ENCODE results near the gene MLH1. TPM values are rescaled to one million over a fixed set of nuclear protein-coding genes. Genes with fewer than 3 reads are reported as not detected.

MLH1 gene
- total RNA-seq, 4 donors from 2014 or later: 30.7 to 39.1 (median 33.5) TPM

GRCh38 chr3:36964817-36965216 is 28.5 kb upstream of the MLH1 start:
- no peaks in the 10 kb centered on the region for H3K4me1 ChIP-seq
- no peak for ATAC-seq
- H3K27ac ChIP-seq: no peak overlapping the region
- H3K9me3 ChIP-seq: no peaks in the 10 kb centered on the region
- no peaks in the 10 kb centered on the region for H3K36me3 ChIP-seq
- H3K4me3 ChIP-seq: no peak overlapping the region
- no peaks in the 10 kb centered on the region for H3K27me3 ChIP-seq
- TF ChIP-seq POLR2A (IDR thresholded peaks at IDR 0.05) (no peak), EP300 (IDR thresholded peaks at IDR 0.05) (no peak), CTCF (IDR thresholded peaks at IDR 0.05) (no peak), POLR2AphosphoS5 (IDR thresholded peaks at IDR 0.05) (no peak)

GRCh38 chr3:36965440-36965839 is 27.9 kb upstream of the MLH1 start:
- Histone ChIP-seq H3K36me3 (no peaks in the 10 kb centered on the region), H3K4me3 (no peak overlapping the region), H3K27ac (no peak overlapping the region), H3K9me3 (no peaks in the 10 kb centered on the region), H3K4me1 (no peaks in the 10 kb centered on the region), H3K27me3 (no peaks in the 10 kb centered on the region)
- ATAC-seq: no peak
- TF ChIP-seq CTCF (IDR thresholded peaks at IDR 0.05): no peak
- no peak for TF ChIP-seq EP300 (IDR thresholded peaks at IDR 0.05)
- no peak for TF ChIP-seq POLR2A (IDR thresholded peaks at IDR 0.05)
- no peak for TF ChIP-seq POLR2AphosphoS5 (IDR thresholded peaks at IDR 0.05)
- 73 to 76% methylated on average over 2 to 3 of the region's 3 CpGs for WGBS, 2 donors (ENCODE audit: low coverage in 1 of 2)

- no peak for TF ChIP-seq POLR2AphosphoS5 (IDR thresholded peaks at IDR 0.05)
- Histone ChIP-seq H3K27ac (no peak overlapping the region), H3K27me3 (no peaks in the 10 kb centered on the region), H3K36me3 (peaks cover 0 to 14% of the 10 kb centered on the region in 2 donors), H3K4me3 (no peak overlapping the region), H3K9me3 (no peaks in the 10 kb centered on the region), H3K4me1 (no peaks in the 10 kb centered on the region)
- 86 to 96% methylated on average over 3 to 4 of the region's 4 CpGs for whole genome bisulfite sequencing, 2 donors (ENCODE audit: low coverage in 1 of 2)
- no peak for ATAC-seq
Observed at GRCh38 chr3:36969085-36969484, 24.2 kb upstream of the MLH1 start.

GRCh38 chr3:36969540-36970432 is 23.5 kb upstream of the MLH1 start:
- no peaks in the 10 kb centered on the region for H3K27me3 ChIP-seq
- no peak for ATAC-seq
- no peak for TF ChIP-seq POLR2A (IDR thresholded peaks at IDR 0.05)
- TF ChIP-seq CTCF (IDR thresholded peaks at IDR 0.05): no peak
- no peak for TF ChIP-seq EP300 (IDR thresholded peaks at IDR 0.05)
- no peak for TF ChIP-seq POLR2AphosphoS5 (IDR thresholded peaks at IDR 0.05)
- no peaks in the 10 kb centered on the region for H3K4me1 ChIP-seq
- WGBS, 2 donors (ENCODE audit: low coverage in 1 of 2): 44 to 57% methylated on average over 3 to 4 of the region's 4 CpGs
- H3K4me3 ChIP-seq: no peak overlapping the region
- H3K27ac ChIP-seq: no peak overlapping the region
- peaks cover 0 to 20% of the 10 kb centered on the region in 2 donors for H3K36me3 ChIP-seq
- H3K9me3 ChIP-seq: no peaks in the 10 kb centered on the region

- no peak for ATAC-seq
- Histone ChIP-seq H3K36me3 (peaks cover 0 to 31% of the 10 kb centered on the region in 2 donors), H3K4me3 (no peak overlapping the region), H3K4me1 (no peaks in the 10 kb centered on the region), H3K9me3 (no peaks in the 10 kb centered on the region), H3K27me3 (no peaks in the 10 kb centered on the region), H3K27ac (no peak overlapping the region)
- 80 to 87% methylated on average over 1 of the region's 2 CpGs for WGBS, 2 donors (ENCODE audit: low coverage in 1 of 2)
- no peak for TF ChIP-seq POLR2A (IDR thresholded peaks at IDR 0.05)
- no peak for TF ChIP-seq POLR2AphosphoS5 (IDR thresholded peaks at IDR 0.05)
- TF ChIP-seq CTCF (IDR thresholded peaks at IDR 0.05): no peak
- no peak for TF ChIP-seq EP300 (IDR thresholded peaks at IDR 0.05)
Observed at GRCh38 chr3:36972163-36972562, 21.2 kb upstream of the MLH1 start.
